Activated naive CD4-positive, alpha-beta T cell treated with anti-CD3 and anti-CD28 coated beads for 36 hours (primary cell): ENCODE data around the gene CWF19L2. TPM values are rescaled to one million over a fixed set of nuclear protein-coding genes. Genes with fewer than 3 reads are reported as not detected.
"Not testable (repeated sequence)": the region's sequence is repeated elsewhere in the genome, so short reads cannot be mapped to it uniquely, and the experiment has no call there.

Experiments used
- CTCF ChIA-PET: fragments of 350-600 bp; sonication (Branson Sonifier 250); formaldehyde crosslinking; loops from one replicate; lab custom pipeline; 2021; ENCODE audit warnings: antibody characterized with exemption; lab: Charles Lee
- DNase-seq: peaks from one replicate; pipeline ENCODE4 v3.0.0-alpha.2; 2020
- H3K27ac Mint-ChIP-seq: one replicate; pipeline ENCODE4 v1.8.0; 2021; ENCODE audit warnings: mild to moderate bottlenecking, mixed read lengths
- H3K27me3 Mint-ChIP-seq: one replicate; pipeline ENCODE4 v1.8.0; 2021; ENCODE audit warnings: low read depth, mixed read lengths
- H3K36me3 Mint-ChIP-seq: one replicate; pipeline ENCODE4 v1.8.0; 2021; ENCODE audit warnings: low read depth, mixed read lengths
- H3K4me1 Mint-ChIP-seq: one replicate; pipeline ENCODE4 v1.8.0; 2021; ENCODE audit warnings: low read depth, mixed read lengths
- H3K4me3 Mint-ChIP-seq: one replicate; pipeline ENCODE4 v1.8.0; 2021; ENCODE audit warnings: mild to moderate bottlenecking, moderate library complexity, mixed read lengths
- H3K9me3 Mint-ChIP-seq: one replicate; pipeline ENCODE4 v1.8.0; 2021; ENCODE audit warnings: mixed read lengths
- intact Hi-C: fragments of 100-400 bp; cut with micrococcal nuclease; formaldehyde crosslinking; loops from one replicate; pipeline ENCODE4 v1.15.1; 2023
- total RNA-seq, 2 experiments: library from RNA; stranded (reverse); gene quantifications; one replicate each; pipeline ENCODE4 v1.2.3, GENCODE V29; 2021

CWF19L2 gene
- total RNA-seq, 2 experiments from 2014 or later = 16.9 to 17.9 TPM

DNA sequence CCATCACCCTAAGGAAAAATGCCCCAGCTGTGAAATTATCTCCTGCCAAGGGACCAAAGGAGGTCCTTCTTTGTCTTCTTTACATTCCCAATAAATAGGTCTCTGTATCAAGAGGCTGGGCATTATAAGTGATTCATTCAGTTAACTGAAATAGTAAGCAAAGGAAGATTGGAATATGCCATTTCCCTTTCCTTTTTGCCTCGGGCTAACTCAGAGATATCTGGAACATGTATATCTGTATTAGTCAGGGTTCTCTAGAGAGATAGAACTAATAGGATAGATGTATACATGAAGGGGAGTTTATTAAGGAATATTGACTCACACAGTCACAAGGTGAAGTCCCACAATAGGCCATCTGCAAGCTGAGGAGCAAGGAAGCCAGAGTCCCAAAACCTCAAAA, 15.3 kb upstream of the CWF19L2 start:
- CTCF ChIA-PET = no interaction called here
- Mint-ChIP-seq H3K9me3 (no peaks in the 10 kb centered on the region), H3K36me3 (no peaks in the 10 kb centered on the region), H3K4me3 (no peak overlapping the region), H3K27me3 (peaks cover 31% of the 10 kb centered on the region), H3K4me1 (no peaks in the 10 kb centered on the region), H3K27ac (no peak overlapping the region)
- DNase-seq = no peak
- intact Hi-C loops = no loop called here

- DNase-seq = no peak
- no peak overlapping the region for H3K4me3 Mint-ChIP-seq
- no peaks in the 10 kb centered on the region for H3K4me1 Mint-ChIP-seq
- intact Hi-C loops = no loop called here
- H3K27me3 Mint-ChIP-seq = peaks cover 17% of the 10 kb centered on the region
- no peak overlapping the region for H3K27ac Mint-ChIP-seq
- CTCF ChIA-PET = no interaction called here
- no peaks in the 10 kb centered on the region for H3K36me3 Mint-ChIP-seq
- peaks cover 4% of the 10 kb centered on the region for H3K9me3 Mint-ChIP-seq
Measured at GRCh38 chr11:107468596-107468995, 11.0 kb upstream of the CWF19L2 start.

- no peaks in the 10 kb centered on the region for H3K36me3 Mint-ChIP-seq
- intact Hi-C loops = no loop called here
- H3K27ac Mint-ChIP-seq = no peak overlapping the region
- H3K9me3 Mint-ChIP-seq = peaks cover 9% of the 10 kb centered on the region
- H3K4me3 Mint-ChIP-seq = no peak overlapping the region
- no peak for DNase-seq
- CTCF ChIA-PET = no interaction called here
- peaks cover 17% of the 10 kb centered on the region for H3K27me3 Mint-ChIP-seq
- H3K4me1 Mint-ChIP-seq = no peaks in the 10 kb centered on the region
Measured at GRCh38 chr11:107467696-107468095, 10.1 kb upstream of the CWF19L2 start.

DNA sequence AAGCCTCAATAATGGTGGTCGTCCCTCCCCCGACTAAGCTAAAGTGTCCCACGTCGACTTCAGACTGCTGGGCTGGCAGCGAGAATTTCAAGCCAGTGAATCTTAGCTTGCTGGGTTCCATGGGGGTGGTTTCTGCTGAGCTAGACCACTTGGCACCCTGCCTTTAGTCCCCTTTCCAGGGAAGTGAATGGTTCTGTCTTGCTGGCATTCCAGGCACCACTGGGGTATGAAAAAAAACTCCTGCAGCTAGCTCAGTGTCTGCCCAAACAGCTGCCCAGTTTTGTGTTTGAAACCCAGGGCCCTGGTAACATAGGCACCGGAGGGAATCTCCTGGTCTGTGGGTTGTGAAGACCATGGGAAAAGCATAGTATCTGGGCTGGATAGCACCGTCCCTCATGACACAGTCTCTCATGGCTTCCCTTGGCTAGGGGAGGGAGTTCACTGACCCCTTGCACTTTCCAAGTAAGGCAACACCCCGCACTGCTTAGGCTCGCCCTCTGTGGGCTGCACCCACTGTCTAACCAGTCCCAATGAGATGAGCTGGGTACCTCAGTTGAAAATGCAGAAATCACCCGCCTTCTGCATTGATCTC, 8.7 kb upstream of the CWF19L2 start:
- H3K4me3 Mint-ChIP-seq, H3K36me3 Mint-ChIP-seq, H3K4me1 Mint-ChIP-seq, intact Hi-C loops, CTCF ChIA-PET, DNase-seq, H3K9me3 Mint-ChIP-seq, H3K27ac Mint-ChIP-seq: not testable (repeated sequence)
- peaks cover 13% of the 10 kb centered on the region for H3K27me3 Mint-ChIP-seq

DNA sequence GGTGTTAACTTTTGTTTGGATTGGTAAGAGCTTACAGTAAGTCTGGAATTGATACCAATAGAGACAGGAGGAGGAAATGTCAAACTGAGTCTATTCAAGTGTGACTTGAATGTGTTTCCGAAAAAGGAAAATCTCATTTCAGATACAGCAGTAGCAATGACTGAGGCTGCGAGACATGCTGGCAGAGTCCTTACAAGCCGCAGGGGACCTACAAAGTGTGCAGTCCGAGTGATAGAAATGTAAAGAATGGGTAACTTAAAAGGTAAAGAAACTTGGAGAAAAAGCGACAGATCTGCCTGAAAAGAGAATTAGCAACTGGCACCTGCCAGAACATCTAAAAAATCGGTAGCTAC, 444 bp downstream of the CWF19L2 start:
- Mint-ChIP-seq H3K27ac (peak overlapping the region; percentile 90), H3K36me3 (peaks cover 4% of the 10 kb centered on the region), H3K9me3 (no peaks in the 10 kb centered on the region), H3K4me3 (peak overlapping the region; percentile 95), H3K27me3 (no peaks in the 10 kb centered on the region), H3K4me1 (peaks cover 28% of the 10 kb centered on the region)
- DNase-seq = peak; percentile 16
- CTCF ChIA-PET = interaction anchor here (1.2 to 1.4 kb wide), 3 partner anchors 28 to 92 kb away, joined by 3 to 7 read pairs (median 3); no protein-coding TSS in a partner anchor
- intact Hi-C loops = loop anchor here (1.0 to 10.0 kb wide), 10 partner anchors 26 to 1434 kb away; partner anchors contain the start of genes AASDHPPT, ALKBH8, C11orf65 and CUL5

DNA sequence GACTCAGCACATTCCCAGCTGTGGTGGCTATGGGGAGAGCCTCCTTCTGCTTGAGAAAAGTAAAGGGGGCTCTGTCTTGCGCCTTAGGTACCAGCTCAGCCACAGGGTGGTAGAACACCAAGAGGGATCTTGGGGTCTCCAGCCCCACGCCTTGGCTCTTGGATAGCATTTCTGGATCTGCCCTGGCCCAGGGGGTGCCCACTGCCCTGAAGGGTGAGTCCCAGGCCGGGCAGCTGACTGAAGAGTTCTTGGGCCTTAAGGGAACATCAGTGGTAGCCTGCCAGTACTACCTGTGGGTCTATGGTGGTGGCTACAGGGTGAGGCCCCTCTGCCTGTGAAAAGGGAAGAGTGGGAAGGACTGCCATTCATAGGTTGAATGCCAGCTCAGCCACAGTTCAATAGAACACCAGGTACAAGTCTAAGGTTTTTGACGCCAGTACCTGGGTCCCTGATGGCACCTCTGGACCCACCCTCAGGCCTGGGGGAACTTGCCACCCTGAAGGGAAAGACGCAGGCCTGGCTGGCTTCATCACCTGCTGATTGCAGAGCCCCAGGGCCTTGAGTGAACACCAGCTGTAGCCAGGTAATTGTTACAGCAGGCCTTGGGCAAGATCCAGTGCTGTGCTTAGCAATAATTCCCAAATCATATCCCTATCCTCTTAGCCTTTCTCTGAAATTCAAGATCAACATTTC, 3.9 kb downstream of the CWF19L2 start:
- H3K4me1 Mint-ChIP-seq = peaks cover 37% of the 10 kb centered on the region
- H3K27ac Mint-ChIP-seq = no peak overlapping the region
- CTCF ChIA-PET = interaction anchor here (0.9 kb wide), 1 partner anchor 8 kb away, joined by 3 read pairs; no protein-coding TSS in a partner anchor
- DNase-seq = no peak
- H3K4me3 Mint-ChIP-seq = no peak overlapping the region
- intact Hi-C loops = loop anchor here (10.0 kb wide), 2 partner anchors 1011 to 1041 kb away; partner anchors contain the start of genes C11orf65 and POGLUT3
- peaks cover 11% of the 10 kb centered on the region for H3K36me3 Mint-ChIP-seq
- no peaks in the 10 kb centered on the region for H3K27me3 Mint-ChIP-seq
- no peaks in the 10 kb centered on the region for H3K9me3 Mint-ChIP-seq

DNA sequence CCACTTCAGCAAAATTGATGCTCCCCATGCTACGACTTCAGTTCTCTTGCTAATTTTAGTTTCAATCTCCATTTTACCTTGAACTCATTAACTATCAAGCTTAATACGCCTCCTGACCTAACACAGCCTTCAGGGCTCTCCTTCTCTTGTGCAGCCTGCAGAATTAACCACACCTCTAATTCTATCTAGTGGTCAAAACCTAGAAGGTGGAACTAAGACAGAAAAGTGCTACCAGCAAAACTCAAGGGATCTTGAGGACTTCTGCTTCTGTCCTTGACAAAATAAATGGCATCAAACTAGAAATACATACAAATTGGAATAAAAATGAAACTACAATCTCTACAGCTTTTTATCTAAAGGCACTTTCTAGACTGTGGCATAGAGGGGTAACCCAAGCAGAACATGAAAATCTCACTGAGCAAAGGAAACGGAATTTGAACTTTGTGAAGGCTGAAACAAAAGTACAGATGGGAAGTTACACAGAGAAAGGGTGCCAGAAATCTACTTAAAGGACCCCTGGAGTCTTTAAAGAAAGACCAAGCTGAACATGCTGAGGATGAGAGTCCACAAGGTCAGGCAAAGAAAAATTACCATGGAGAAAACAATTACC, 10.7 kb downstream of the CWF19L2 start:
- H3K4me3 Mint-ChIP-seq = no peak overlapping the region
- peaks cover 34% of the 10 kb centered on the region for H3K36me3 Mint-ChIP-seq
- no peaks in the 10 kb centered on the region for H3K27me3 Mint-ChIP-seq
- intact Hi-C loops = no loop called here
- peaks cover 20% of the 10 kb centered on the region for H3K4me1 Mint-ChIP-seq
- no peaks in the 10 kb centered on the region for H3K9me3 Mint-ChIP-seq
- no peak for DNase-seq
- CTCF ChIA-PET = no interaction called here
- no peak overlapping the region for H3K27ac Mint-ChIP-seq

DNA sequence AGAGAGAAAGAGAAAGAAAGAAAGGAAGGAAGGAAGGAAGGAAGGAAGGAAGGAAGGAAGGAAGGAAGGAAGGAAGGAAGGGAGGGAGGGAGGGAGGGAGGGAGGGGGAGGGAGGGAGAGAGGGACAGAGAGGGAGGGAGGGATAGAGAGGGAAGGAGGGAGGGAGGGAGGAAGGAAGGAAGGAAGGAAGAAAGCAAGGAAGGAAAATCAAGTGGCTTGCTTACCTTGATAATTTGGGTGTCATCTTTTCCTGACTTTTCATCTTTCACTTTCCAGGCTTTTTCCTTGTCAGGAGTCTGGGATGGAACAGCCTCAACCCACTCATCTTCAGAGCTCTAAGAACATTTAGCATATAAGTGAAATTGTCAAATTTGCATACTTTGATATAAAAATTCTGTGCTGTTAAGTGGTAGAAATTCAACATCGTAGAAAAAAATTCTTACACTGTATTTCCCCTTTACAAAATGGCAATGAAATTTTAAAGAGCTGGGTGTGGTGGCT, 14.9 kb downstream of the CWF19L2 start:
- Mint-ChIP-seq H3K4me1 (peaks cover 19% of the 10 kb centered on the region), H3K27me3 (no peaks in the 10 kb centered on the region), H3K4me3 (no peak overlapping the region), H3K27ac (no peak overlapping the region), H3K36me3 (peaks cover 38% of the 10 kb centered on the region), H3K9me3 (no peaks in the 10 kb centered on the region)
- intact Hi-C loops = no loop called here
- CTCF ChIA-PET = no interaction called here
- no peak for DNase-seq

- intact Hi-C loops = no loop called here
- no peaks in the 10 kb centered on the region for H3K9me3 Mint-ChIP-seq
- DNase-seq = no peak
- H3K36me3 Mint-ChIP-seq = peaks cover 28% of the 10 kb centered on the region
- H3K27ac Mint-ChIP-seq = no peak overlapping the region
- H3K4me3 Mint-ChIP-seq = no peak overlapping the region
- no peaks in the 10 kb centered on the region for H3K27me3 Mint-ChIP-seq
- CTCF ChIA-PET = no interaction called here
- H3K4me1 Mint-ChIP-seq = peaks cover 14% of the 10 kb centered on the region
Measured at GRCh38 chr11:107439586-107440167, 17.9 kb downstream of the CWF19L2 start.

DNA sequence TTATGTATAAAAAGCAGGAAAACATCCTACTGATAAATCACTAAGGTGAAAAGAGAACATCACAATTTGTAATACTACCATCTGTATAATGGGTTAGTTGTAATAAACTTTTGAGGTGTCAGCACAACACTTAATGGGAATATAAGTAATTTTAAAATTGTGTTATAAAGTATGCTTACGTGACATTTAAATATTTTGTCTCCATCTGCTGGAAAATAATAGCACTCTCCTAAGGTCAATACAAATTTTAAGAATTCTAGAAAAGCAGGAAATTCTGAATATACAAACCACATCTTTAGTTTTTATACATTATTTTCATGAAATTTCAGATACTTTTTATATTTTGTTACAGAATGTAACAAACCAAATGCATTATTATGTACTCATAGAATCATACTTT, 19.5 kb downstream of the CWF19L2 start:
- Mint-ChIP-seq H3K9me3 (no peaks in the 10 kb centered on the region), H3K36me3 (peaks cover 17% of the 10 kb centered on the region), H3K4me3 (no peak overlapping the region), H3K4me1 (peaks cover 9% of the 10 kb centered on the region), H3K27ac (no peak overlapping the region), H3K27me3 (no peaks in the 10 kb centered on the region)
- intact Hi-C loops = no loop called here
- CTCF ChIA-PET = no interaction called here
- DNase-seq = no peak

DNA sequence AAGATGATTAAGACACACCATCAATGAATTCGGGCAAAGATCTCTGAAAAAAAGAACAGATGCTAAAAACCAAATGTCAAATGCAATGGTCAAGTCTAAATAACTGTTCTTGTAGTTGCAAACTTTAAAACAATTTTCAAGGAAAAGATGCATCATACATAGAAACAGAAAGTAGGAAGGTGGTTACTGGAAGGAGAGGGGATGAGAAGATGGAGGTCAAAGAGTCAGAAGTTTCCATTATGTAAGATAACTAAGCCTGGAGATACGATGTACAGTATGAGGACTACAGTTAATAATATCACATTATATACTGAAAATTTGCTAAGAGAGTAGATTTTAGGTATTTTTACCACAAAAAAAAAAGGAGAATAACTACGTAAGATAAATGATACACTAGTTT, 27.1 kb downstream of the CWF19L2 start:
- H3K4me3 Mint-ChIP-seq = no peak overlapping the region
- CTCF ChIA-PET = interaction anchor here (0.7 kb wide), 1 partner anchor 418 kb away, joined by 4 read pairs; no protein-coding TSS in a partner anchor
- peaks cover 15% of the 10 kb centered on the region for H3K36me3 Mint-ChIP-seq
- intact Hi-C loops = loop anchor here (2.0 kb wide), 1 partner anchor 26 kb away; the partner anchor contains the start of gene CWF19L2
- H3K4me1 Mint-ChIP-seq = peaks cover 11% of the 10 kb centered on the region
- DNase-seq = no peak
- H3K9me3 Mint-ChIP-seq = no peaks in the 10 kb centered on the region
- peak overlapping the region; percentile 4 for H3K27ac Mint-ChIP-seq
- H3K27me3 Mint-ChIP-seq = no peaks in the 10 kb centered on the region

GRCh38 chr11:107427569-107428180, 29.9 kb downstream of the CWF19L2 start:
- Mint-ChIP-seq H3K27me3 (no peaks in the 10 kb centered on the region), H3K9me3 (no peaks in the 10 kb centered on the region), H3K4me3 (no peak overlapping the region), H3K4me1 (peaks cover 11% of the 10 kb centered on the region), H3K36me3 (peaks cover 16% of the 10 kb centered on the region), H3K27ac (no peak overlapping the region)
- intact Hi-C loops = no loop called here
- CTCF ChIA-PET = interaction anchor here (0.9 kb wide), 1 partner anchor 9 kb away, joined by 3 read pairs; no protein-coding TSS in a partner anchor
- no peak for DNase-seq
